ENCODE data around the gene ZC3H13. TPM values are rescaled to one million over a fixed set of nuclear protein-coding genes. Genes with fewer than 3 reads are reported as not detected.

The ZC3H13 gene
- polyA plus RNA-seq, 12 donors = 37.2 to 69.4 (median 43.5) TPM

Other genes starting within 250 kb of the ZC3H13 start
- 1 to 10 TPM in 1 of 12 donors, under 1 TPM in 9, not detected in 2; 0.07 to 1.0 (median 0.19) TPM for gene SIAH3, start 201.0 kb downstream of the ZC3H13 start, polyA plus RNA-seq (ENCODE audit: insufficient read length in 12 of 12)
- 1 to 10 TPM in 1 of 12 donors, under 1 TPM in 5, not detected in 6; 0.11 to 1.4 (median 0.26) TPM for gene CPB2, start 52.3 kb upstream of the ZC3H13 start, polyA plus RNA-seq (ENCODE audit: insufficient read length in 12 of 12)
- 10 to 100 TPM in 6 of 12 donors, 1 to 10 TPM in 5, not detected in 1; 8.2 to 57.8 (median 10.9) TPM for gene LCP1, start 129.4 kb upstream of the ZC3H13 start, polyA plus RNA-seq (ENCODE audit: insufficient read length in 12 of 12)
- under 1 TPM in 6 of 12 donors, not detected in 6; 0.08 to 0.18 (median 0.10) TPM for gene LRRC63, start 159.2 kb upstream of the ZC3H13 start, polyA plus RNA-seq (ENCODE audit: insufficient read length in 12 of 12)

Measured in muscle of arm (tissue), 12 donors.